GM19099 (cell line): ENCODE data around the gene IL32.

Source experiments
- POLR2A ChIP-seq: IDR thresholded peaks from 3 replicates; pipeline ENCODE4 v1.6.1; 2011; ENCODE audit warnings: low read depth; ENCODE audit not compliant: insufficient read length; ENCODE audit errors: extremely low read depth

The IL32 gene

DNA sequence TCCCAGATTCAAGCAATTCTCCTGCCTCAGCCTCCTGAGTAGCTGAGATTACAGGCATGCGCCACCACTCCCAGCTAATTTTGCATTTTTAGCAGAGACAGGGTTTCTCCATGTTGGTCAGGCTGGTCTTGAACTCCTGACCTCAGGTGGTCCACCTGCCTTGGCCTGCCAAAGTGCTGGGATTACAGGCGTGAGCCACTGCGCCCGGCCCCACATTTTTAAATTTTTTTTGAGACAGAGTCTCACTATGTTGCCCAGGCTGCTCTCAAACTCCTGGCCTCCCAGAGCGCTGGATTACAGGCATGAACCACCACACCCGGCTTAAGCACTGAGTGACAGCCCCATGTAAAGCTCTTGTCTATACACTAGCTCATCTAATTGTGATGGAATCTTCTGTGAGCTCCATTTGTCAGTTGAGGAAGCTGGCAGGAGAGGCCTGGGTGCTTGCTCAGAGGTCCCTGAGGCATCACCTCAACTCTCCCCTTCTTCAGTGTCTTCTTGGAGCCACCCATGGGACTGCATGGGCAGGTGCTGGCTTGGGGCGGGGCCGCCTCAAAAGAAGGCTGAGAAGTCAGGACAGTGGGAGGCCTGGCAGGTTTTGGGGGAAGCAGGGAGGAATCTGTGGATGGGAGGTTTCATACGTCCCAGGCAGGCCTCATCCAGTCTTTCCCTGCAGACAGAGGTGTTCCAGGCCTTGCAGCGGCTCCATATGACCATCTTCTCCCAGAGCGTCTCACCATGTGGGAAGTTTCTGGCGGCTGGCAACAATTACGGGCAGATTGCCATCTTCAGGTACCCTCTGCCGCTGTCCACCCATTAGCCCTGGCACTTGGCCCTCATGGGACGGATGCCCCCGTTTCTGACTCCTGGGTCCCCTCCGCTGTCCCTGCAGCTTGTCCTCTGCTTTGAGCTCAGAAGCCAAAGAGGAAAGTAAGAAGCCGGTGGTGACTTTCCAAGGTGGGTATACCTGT, 40.1 kb upstream of the IL32 start:
- TF ChIP-seq POLR2A: no peak

DNA sequence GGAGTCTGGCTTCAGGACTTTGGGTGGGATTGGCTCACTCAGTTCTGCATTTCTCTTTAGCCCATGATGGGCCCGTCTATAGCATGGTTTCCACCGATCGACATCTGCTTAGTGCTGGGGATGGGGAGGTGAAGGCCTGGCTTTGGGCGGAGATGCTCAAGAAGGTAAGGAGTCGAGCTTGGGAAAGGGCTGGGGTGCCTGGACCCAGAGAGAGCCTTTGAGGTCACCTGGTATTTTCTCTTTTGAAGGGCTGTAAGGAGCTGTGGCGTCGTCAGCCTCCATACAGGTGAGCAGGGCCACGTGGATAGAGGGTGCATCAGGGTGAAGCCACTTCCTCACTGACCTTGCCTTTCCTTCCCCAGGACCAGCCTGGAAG, 39.4 kb upstream of the IL32 start:
- no peak for TF ChIP-seq POLR2A

DNA sequence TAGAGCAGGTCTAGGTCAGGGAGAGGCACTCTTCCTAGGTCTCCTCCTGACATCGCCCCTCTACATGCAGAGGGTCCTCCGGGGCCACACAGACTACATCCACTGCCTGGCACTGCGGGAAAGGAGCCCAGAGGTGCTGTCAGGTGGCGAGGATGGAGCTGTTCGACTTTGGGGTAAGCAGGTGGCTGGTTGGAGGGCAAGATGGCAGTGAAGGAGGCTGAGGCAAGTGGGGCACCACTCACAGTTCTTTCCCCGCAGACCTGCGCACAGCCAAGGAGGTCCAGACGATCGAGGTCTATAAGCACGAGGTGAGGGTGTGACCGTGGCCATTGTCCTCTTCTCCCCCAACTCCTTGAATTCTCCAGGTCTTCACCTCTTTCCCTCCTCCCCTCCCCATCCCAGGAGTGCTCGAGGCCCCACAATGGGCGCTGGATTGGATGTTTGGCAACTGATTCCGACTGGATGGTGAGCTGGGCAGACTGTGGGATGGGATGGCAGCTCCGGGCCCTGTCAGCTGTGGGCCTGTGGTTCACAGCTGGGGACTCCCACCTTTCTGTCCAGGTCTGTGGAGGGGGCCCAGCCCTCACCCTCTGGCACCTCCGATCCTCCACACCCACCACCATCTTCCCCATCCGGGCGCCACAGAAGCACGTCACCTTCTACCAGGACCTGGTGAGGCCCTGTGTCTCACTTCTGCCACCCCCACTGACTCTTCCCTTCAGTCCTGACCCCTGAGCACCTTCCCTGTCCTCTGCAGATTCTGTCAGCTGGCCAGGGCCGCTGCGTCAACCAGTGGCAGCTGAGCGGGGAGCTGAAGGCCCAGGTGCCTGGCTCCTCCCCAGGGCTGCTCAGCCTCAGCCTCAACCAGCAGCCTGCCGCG, 38.6 kb upstream of the IL32 start:
- TF ChIP-seq POLR2A: no peak

DNA sequence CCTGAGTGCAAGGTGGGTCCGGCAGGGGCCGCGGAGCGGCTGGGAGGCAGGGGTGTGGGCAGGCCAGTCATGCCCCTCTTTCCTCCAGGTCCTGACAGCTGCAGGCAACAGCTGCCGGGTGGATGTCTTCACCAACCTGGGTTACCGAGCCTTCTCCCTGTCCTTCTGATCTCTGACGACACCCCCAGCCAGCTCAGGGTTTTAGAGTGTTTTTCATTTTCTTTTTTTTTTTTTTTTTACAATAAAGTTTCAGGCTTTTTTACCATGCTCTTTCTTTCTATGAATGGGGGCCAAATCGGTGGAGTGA, 38.0 kb upstream of the IL32 start:
- no peak for TF ChIP-seq POLR2A

DNA sequence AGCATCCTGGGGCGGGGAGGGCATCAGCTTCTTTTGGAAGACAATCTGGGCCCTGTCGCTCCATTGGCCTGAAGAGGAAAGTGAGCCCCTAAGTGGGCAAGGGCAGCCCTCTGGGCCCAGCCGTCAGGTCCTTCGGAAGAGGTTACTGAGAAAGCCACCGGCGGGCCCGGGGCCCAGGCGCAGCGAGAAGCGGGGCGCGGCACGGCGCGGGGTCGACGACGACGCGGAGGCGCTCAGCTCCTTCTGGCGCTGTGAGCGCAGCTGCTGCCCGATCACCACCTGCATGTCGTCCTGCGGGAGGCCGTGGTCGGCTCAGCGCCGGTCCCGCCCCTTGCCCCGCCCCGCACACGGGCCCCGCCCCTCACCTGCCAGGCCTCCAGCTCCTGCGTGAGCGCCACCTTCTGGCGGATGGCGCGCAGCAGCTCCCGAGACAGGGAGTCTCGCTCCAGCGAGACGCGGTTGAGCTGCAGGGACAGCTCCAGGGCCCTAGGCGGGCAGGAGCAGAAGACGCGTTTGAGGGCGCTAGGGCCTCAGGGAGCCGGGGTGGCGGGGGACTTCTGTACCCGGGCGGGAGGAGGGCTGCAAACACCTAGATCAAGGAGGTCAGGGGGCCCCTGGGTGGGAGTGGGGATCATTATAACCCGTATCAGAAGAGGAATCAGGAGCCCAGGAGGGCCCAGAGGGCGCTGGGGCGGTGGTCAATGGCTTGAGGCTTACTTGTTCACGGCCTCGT, 37.3 kb upstream of the IL32 start:
- peak; percentile 30 for TF ChIP-seq POLR2A

DNA sequence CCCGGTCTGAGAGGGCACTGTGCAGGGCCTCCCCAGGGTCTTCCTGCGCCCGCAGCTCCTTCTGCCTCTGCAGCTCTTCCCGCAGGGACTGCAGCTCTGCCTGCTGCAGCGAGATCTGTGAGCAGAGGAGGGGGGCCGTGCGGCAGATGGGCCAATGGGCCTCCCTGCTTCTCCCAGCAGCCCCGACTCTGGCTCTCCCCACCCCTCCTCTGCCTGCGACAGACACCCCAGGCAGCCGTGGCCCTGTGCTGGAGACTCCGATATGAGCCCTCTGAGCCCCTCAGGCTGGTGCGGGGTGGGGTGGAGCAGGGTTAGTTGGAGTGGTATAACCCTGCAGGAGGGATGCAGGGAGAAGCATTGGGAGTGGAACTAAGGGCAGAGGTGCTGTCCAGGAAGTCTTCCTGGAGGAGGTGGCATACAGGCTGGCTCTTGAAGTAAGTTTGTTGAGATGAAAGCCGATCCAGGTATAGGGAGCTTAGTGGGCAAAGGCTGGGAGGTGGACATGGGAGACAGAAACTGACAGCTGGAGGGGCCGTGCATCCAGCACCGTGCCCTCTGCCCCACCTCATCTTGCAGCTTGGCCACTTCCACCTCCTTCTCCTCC, 36.6 kb upstream of the IL32 start:
- no peak for TF ChIP-seq POLR2A

DNA sequence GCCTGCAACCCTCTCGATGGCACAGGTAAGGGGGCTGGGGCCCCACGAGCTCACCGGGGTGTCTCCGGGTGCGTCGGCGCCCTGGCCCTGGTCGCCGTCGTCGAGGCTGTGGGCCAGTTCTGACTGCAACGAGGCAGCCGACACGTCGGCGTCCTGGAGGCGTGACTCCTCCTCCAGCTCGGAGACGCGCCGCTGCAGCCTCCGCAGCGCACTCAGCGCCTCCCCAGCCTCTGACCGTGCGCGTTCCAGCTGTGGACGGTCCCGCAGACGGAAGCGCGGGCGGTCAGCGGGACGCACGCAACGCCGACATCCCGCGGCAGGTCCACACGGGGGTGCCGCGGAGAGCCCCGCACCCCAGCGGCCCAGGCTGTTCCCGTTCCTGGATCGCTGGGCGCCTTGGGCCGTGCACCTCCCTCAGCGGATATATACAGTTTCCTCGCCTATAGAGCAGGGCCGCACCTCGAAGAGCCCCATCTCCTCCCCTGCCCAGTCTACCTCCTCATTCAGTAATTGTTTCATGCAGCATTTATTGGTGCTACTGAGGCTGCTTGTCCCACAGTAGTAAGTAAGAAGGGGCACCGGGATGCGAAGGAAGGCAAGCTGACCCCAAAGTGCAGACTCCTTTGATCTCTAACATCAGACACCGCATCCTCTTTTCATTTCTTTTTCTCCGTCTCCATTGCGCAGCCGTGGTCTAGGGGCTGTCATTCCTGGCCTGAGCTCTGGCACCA, 35.8 kb upstream of the IL32 start:
- no peak for TF ChIP-seq POLR2A

DNA sequence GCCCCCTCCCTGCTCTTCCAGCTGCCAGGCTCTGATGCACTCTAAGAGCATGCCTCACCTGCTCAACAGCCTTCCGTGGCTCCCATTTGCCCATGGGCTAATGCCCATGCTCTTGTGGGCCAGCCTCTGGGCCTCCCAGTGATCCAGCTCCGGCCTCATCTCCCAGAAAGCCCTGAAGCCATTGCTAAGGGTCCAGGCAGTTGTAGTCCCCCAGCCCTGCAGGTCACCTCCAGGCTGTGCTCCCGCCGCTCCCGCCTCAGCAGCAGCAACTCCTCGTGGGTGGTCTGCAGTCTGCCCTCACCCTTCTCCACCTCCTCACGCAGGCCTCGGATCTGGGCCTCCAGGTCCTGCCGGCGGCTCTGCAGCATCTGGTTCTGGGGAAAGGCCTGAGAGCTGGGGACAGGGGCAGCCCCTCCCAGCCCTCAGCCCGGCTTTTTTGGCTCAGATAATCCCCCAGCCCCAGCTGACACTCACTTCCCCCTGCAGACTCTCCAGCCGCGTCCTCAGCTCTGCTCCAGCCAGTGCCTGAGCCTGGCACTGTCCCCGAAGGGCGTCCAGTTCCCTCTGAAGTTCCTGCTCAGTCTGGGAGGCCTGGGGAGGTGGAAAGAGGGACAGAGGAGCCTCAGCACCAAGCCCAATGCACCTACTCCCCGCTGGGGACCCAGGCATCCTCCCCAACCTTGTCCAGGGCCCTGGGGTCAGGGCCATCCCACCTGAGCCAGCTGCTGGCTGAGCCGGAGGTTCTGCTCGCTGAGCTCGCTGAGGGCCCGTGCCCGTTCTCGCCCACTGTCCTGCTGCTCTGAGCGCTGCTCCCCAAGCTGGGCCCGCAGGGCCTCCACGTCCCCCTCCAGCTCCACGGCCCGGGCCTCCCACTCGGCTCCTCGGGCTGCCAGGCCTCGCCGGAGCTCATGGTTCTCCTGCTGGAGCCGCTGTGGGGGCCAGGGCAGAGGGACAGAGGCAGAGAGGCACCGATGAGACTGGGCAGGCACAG, 34.9 kb upstream of the IL32 start:
- no peak for TF ChIP-seq POLR2A

DNA sequence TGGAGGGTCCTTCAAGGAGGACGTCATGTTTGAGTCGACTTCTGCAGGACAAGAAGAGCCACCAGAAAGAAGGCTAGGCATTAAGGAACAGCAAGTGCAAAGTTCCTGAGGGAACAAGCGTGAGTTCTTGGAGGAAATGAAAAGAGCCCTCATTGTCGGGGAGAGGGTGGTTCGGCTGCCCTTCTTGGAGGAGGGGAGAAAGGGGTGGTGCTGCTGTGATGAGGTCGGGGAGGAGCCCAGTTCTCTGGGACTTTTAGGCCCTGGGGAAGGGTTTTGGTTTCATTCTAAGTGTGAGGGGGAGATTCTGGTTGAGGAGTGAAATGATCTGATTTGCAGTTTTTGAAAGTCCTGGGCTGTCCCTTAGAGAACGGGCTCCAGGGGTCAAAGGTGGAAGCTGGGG, 32.8 kb upstream of the IL32 start:
- no peak for TF ChIP-seq POLR2A

DNA sequence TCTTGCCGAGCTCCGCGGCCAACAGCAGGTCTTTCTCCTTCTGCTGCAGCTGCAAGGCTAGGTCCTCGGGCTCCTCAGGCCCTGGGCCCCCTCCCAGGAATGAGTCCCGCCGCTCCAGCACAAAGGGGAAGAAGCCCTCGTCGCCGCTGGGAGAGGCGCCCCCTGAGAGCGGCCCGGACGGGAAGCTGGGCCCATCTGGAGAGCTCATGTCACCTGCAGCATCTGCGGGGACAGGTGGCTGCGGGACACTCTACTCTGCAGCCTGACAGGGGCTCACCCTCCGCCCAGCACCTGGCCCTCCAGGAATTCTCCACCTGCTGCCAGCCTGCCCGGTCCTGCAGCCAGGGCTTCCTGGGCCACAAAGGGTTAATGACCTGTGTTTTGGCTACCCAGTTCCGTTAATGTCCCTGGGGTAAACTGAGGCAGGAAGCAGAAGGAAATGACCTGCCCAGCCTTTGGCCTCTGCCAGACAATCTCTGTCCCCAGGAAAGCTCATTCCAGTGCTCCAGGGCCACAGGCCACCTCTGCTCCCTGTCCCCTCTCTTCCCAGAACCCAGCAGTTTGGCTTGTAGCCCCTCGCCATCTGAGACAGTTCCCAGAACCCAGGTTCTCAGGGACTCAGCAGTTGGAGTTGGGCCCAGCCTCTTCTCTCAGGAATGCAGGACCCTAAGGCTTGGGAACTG, 30.0 kb upstream of the IL32 start:
- TF ChIP-seq POLR2A: no peak

DNA sequence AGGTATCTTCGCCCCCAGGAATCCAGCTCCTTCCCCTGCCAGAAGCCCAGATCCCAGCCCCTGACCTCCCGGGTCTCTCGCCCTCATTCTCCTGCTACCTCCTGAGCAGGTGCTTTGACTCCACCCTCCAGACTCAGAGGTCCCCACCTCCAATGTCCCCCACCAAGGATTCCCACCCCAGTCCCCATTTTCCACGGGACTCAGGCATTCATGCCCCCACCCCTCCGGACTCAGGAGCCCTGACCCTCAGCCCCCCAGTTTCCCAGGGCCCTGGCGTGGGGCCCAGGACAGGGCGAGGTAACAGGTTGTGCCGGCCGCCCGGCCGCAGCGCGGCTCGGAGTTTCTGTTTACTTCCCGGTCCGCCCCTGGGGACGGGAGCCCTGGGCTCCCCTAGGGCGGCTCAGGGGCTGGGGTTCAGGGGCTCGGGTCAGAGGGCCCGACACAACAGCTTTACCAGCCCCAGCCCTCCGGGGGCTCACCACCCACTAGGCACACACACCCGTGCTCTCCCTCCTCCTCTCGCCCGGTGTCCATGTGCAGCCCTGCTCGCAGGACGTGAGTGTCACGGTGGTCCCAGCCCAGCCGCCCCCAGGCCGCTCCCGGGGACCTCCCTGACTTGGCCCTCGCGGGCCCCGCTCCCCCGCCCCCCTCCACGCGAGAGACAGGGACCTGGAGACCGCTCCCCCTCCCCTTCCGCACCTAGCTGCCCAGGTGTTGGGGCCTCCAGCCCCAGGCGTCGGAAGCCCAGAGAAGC, 29.3 kb upstream of the IL32 start:
- TF ChIP-seq POLR2A: no peak
